ENCODE measurements around the gene NRTN.

DNA sequence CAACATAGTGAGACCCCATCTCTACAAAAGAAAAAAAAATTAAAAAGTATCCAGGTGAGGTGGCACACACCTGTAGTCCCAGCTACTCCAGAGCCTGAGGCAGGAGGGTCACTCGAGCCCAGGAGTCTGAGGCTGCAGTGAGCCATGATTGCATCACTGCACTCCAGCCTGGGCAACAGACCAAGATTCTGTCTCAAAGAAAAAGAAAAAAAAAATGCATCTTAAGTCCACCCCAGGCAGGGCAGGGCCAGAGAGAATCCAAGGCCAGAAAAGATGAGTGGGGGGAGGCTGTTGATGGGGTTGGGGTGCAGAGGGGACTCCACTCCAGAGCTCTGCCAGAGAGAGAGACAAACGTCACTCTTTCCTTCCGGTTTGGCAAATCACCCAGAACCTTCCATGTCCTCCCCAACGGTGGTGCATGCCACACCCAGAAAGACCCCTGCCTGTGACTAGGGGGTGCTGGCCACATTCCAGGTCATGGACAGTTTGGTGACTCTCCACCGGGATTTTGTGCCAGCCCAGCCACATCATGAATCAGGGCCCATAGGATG is 46.0 kb downstream of the NRTN start:
- TF ChIP-seq ARNTL (CRISPR knock-in tag; IDR thresholded peaks at IDR 0.05; ENCODE audit: borderline replicate concordance, low read depth) = no peak
- TF ChIP-seq TCF4 (CRISPR knock-in tag; IDR thresholded peaks at IDR 0.05; ENCODE audit: borderline replicate concordance) = no peak
- no peak for TF ChIP-seq CSDC2 (CRISPR knock-in tag; IDR thresholded peaks at IDR 0.05)
- no peak for TF ChIP-seq ZFP3 (CRISPR knock-in tag; IDR thresholded peaks at IDR 0.05)
- TF ChIP-seq, protein P1, sequence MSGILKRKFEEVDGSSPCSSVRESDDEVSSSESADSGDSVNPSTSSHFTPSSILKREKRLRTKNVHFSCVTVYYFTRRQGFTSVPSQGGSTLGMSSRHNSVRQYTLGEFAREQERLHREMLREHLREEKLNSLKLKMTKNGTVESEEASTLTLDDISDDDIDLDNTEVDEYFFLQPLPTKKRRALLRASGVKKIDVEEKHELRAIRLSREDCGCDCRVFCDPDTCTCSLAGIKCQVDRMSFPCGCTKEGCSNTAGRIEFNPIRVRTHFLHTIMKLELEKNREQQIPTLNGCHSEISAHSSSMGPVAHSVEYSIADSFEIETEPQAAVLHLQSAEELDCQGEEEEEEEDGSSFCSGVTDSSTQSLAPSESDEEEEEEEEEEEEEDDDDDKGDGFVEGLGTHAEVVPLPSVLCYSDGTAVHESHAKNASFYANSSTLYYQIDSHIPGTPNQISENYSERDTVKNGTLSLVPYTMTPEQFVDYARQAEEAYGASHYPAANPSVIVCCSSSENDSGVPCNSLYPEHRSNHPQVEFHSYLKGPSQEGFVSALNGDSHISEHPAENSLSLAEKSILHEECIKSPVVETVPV (CRISPR knock-in tag; IDR thresholded peaks at IDR 0.05) = no peak
- no peak for TF ChIP-seq OSR1 (CRISPR knock-in tag; IDR thresholded peaks at IDR 0.05)
- no peak for TF ChIP-seq SNAI2 (CRISPR knock-in tag; IDR thresholded peaks at IDR 0.05)
- TF ChIP-seq PPARA (CRISPR knock-in tag; IDR thresholded peaks at IDR 0.05; ENCODE audit: borderline replicate concordance) = no peak
- TF ChIP-seq TOX (CRISPR knock-in tag; IDR thresholded peaks at IDR 0.05; ENCODE audit: borderline replicate concordance) = no peak

Data from SK-N-SH treated with all-trans-retinoic acid at 6 μM for 48 hours (cell line).